ENCODE measurements around the gene ATP6V1C2. TPM values are rescaled to one million over a fixed set of nuclear protein-coding genes. Genes with fewer than 3 reads are reported as not detected.

Gene ATP6V1C2
- total and polyA plus RNA-seq, 4 donors: 0.13 to 2.5 (median 1.1) TPM

DNA sequence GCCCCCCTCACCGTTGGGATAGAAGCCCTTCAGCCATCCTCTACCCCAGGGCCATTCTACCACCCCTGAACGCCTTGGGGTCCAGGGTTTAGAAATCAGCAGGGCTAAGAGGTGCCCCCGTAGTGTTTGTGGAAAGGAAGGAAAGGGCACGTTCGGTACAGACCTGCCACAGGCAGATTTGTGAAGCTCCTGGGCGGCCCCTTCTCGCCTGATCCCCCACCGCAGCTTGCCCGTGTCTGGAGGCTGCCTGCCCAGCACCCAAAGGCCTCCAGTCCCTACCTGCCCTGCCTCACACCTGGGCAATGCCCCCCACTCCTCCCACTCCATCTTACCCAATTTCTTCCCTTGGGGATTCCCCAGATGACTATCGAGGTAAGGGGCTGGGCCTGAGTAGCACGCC, 21.2 kb downstream of the ATP6V1C2 start:
- intact Hi-C loops (cut with DNase I): no loop called here
- DNase-seq: no peak
- ATAC-seq (ENCODE audit: low FRiP score): peak; percentile 22
- H3K27me3 ChIP-seq (ENCODE audit: control insufficient read depth in 1 of 2, insufficient read depth in 2 of 2, low read length in 1 of 2): no peaks in the 10 kb centered on the region
- no peak overlapping the region for H3K4me3 ChIP-seq (ENCODE audit: low read length in 2 of 2)
- H3K27ac ChIP-seq (ENCODE audit: low read depth in 1 of 2, low read length in 2 of 2): no peak overlapping the region
- no peaks in the 10 kb centered on the region for H3K4me1 ChIP-seq (ENCODE audit: control insufficient read depth in 1 of 2, insufficient read depth in 2 of 2, low read length in 2 of 2)
- WGBS, 2 donors: 87 to 88% methylated on average over 11 of the region's 11 CpGs
- H3K36me3 ChIP-seq (ENCODE audit: control insufficient read depth in 1 of 2, insufficient read depth in 2 of 2, low read length in 1 of 2): no peaks in the 10 kb centered on the region
- no peaks in the 10 kb centered on the region for H3K9me3 ChIP-seq (ENCODE audit: control insufficient read depth, low read length)

DNA sequence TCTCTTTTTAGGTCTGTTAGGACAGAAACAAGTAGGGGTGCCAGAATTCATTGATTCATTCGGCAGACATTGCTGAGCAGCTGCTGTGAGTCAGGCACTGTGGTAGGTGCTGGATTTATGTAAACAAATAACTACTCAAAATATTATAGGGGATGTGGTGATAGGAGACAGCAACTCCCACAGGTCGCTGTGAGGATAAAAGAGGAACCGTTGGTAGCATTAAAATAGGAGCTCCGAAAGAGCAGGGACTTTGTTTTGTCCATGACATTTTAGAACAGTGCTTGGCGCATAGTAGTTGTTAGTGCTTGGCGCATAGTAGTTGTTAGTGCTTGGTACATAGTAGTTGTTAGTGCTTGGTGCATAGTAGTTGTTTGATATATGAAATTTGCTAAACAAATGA, 29.2 kb downstream of the ATP6V1C2 start:
- Histone ChIP-seq H3K27me3 (ENCODE audit: control insufficient read depth in 1 of 2, insufficient read depth in 2 of 2, low read length in 1 of 2) (no peaks in the 10 kb centered on the region), H3K9me3 (ENCODE audit: control insufficient read depth, low read length) (no peaks in the 10 kb centered on the region), H3K4me1 (ENCODE audit: control insufficient read depth in 1 of 2, insufficient read depth in 2 of 2, low read length in 2 of 2) (no peaks in the 10 kb centered on the region), H3K4me3 (ENCODE audit: low read length in 2 of 2) (no peak overlapping the region), H3K36me3 (ENCODE audit: control insufficient read depth in 1 of 2, insufficient read depth in 2 of 2, low read length in 1 of 2) (no peaks in the 10 kb centered on the region), H3K27ac (ENCODE audit: low read depth in 1 of 2, low read length in 2 of 2) (no peak overlapping the region)
- intact Hi-C loops (cut with DNase I): no loop called here
- DNase-seq (no peak), ATAC-seq (ENCODE audit: low FRiP score) (no peak)
- WGBS, 2 donors: 87 to 88% methylated on average over 6 of the region's 6 CpGs

DNA sequence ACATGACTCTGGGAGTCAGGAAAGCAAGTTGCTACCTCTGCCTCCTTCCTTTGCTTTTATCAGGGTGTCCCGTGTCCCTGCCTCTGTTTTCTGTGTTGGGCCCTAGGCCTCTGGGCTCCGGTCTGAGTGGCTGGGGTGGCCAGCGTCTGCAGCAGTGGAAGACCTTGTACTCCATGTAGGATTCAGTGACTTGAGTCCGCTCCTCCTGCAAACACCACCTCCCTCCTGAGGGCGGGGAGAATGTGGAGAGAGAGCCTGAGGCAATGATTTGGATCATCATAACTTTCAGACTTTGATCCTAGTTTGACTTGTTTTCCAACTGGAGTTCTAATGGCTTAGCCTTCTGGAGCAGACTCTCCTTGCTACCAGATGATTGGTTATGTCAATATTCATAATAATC, 30.8 kb downstream of the ATP6V1C2 start:
- no peaks in the 10 kb centered on the region for H3K27me3 ChIP-seq (ENCODE audit: control insufficient read depth in 1 of 2, insufficient read depth in 2 of 2, low read length in 1 of 2)
- 82 to 84% methylated on average over 5 of the region's 5 CpGs for WGBS, 2 donors
- ATAC-seq (ENCODE audit: low FRiP score): no peak
- peak in 1 of 2 donors; percentile 52 for DNase-seq
- H3K9me3 ChIP-seq (ENCODE audit: control insufficient read depth, low read length): no peaks in the 10 kb centered on the region
- intact Hi-C loops (cut with DNase I): no loop called here
- no peaks in the 10 kb centered on the region for H3K4me1 ChIP-seq (ENCODE audit: control insufficient read depth in 1 of 2, insufficient read depth in 2 of 2, low read length in 2 of 2)
- no peaks in the 10 kb centered on the region for H3K36me3 ChIP-seq (ENCODE audit: control insufficient read depth in 1 of 2, insufficient read depth in 2 of 2, low read length in 1 of 2)
- H3K27ac ChIP-seq (ENCODE audit: low read depth in 1 of 2, low read length in 2 of 2): no peak overlapping the region
- no peak overlapping the region for H3K4me3 ChIP-seq (ENCODE audit: low read length in 2 of 2)

DNA sequence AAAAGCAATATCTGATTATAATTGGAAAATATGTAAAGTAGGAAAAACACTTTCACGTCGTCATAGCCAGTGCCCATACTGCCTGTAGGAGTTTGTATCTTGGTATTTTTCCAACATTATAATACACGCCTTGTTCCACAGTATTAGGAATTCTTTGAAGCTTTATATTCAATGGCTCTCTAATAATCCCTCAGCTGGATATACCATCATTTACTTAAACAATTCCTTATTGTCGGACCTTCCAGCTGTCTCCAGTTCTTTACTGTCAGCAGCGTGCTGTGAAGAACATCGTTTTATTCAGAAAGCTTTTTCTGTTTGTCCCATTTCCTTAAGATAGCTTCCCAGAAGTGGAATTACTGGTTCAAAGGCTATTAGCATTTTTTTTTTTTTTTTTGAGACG, 31.7 kb downstream of the ATP6V1C2 start:
- no peaks in the 10 kb centered on the region for H3K4me1 ChIP-seq (ENCODE audit: control insufficient read depth in 1 of 2, insufficient read depth in 2 of 2, low read length in 2 of 2)
- DNase-seq: no peak
- H3K27me3 ChIP-seq (ENCODE audit: control insufficient read depth in 1 of 2, insufficient read depth in 2 of 2, low read length in 1 of 2): no peaks in the 10 kb centered on the region
- H3K9me3 ChIP-seq (ENCODE audit: control insufficient read depth, low read length): no peaks in the 10 kb centered on the region
- H3K27ac ChIP-seq (ENCODE audit: low read depth in 1 of 2, low read length in 2 of 2): no peak overlapping the region
- WGBS, 2 donors: 66 to 72% methylated on average over 7 of the region's 7 CpGs
- intact Hi-C loops (cut with DNase I): no loop called here
- ATAC-seq (ENCODE audit: low FRiP score): no peak
- no peak overlapping the region for H3K4me3 ChIP-seq (ENCODE audit: low read length in 2 of 2)
- H3K36me3 ChIP-seq (ENCODE audit: control insufficient read depth in 1 of 2, insufficient read depth in 2 of 2, low read length in 1 of 2): no peaks in the 10 kb centered on the region

DNA sequence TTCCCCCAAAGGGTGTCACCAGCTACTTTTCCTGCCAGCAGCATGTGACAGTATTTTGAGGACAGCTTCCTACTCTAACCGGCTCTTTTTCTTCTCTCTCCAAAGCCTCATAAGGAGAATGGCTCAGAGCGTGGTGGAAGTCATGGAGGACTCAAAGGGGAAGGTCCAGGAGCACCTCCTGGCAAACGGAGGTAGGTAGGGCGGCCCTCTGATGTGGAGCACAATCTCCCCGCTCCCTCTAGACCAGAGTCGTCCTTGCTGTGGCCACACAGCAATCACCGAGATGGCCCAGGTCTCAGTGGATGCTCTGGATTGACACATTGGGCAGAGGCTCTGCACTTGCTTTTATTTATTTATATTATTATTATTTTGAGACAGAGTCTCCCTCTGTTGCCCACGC, 32.4 kb downstream of the ATP6V1C2 start:
- no peak for ATAC-seq (ENCODE audit: low FRiP score)
- intact Hi-C loops (cut with DNase I): no loop called here
- H3K4me1 ChIP-seq (ENCODE audit: control insufficient read depth in 1 of 2, insufficient read depth in 2 of 2, low read length in 2 of 2): no peaks in the 10 kb centered on the region

DNA sequence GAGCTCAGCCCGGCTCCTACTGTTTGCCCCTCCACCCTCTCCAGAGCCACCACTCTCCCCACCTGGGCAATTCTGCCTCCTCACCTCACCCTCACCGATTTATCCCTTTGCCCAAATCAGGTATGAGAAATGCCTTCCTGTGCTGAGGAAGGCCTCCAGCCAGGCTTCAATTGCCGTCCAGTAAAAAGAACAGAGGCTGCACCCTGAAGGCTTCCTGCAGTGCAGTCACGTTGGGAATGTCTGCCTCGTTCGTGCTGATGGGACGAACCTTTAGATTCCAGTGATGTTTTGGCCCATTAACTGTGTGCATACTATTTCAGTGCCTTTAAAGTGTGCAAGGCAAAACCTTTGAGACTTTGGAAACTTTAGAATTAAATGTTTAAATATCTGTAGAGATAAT, 34.2 kb downstream of the ATP6V1C2 start:
- WGBS, 2 donors: 56% methylated on average over 7 of the region's 7 CpGs
- Histone ChIP-seq H3K27me3 (ENCODE audit: control insufficient read depth in 1 of 2, insufficient read depth in 2 of 2, low read length in 1 of 2) (no peaks in the 10 kb centered on the region), H3K9me3 (ENCODE audit: control insufficient read depth, low read length) (no peaks in the 10 kb centered on the region), H3K36me3 (ENCODE audit: control insufficient read depth in 1 of 2, insufficient read depth in 2 of 2, low read length in 1 of 2) (no peaks in the 10 kb centered on the region), H3K4me3 (ENCODE audit: low read length in 2 of 2) (no peak overlapping the region), H3K4me1 (ENCODE audit: control insufficient read depth in 1 of 2, insufficient read depth in 2 of 2, low read length in 2 of 2) (no peaks in the 10 kb centered on the region), H3K27ac (ENCODE audit: low read depth in 1 of 2, low read length in 2 of 2) (no peak overlapping the region)
- intact Hi-C loops (cut with DNase I): no loop called here
- DNase-seq (no peak), ATAC-seq (ENCODE audit: low FRiP score) (no peak)

More for the DNA sequence above, 32.4 kb downstream of the ATP6V1C2 start:
- no peak overlapping the region for H3K27ac ChIP-seq (ENCODE audit: low read depth in 1 of 2, low read length in 2 of 2)
- H3K36me3 ChIP-seq (ENCODE audit: control insufficient read depth in 1 of 2, insufficient read depth in 2 of 2, low read length in 1 of 2): no peaks in the 10 kb centered on the region
- H3K27me3 ChIP-seq (ENCODE audit: control insufficient read depth in 1 of 2, insufficient read depth in 2 of 2, low read length in 1 of 2): no peaks in the 10 kb centered on the region
- H3K9me3 ChIP-seq (ENCODE audit: control insufficient read depth, low read length): no peaks in the 10 kb centered on the region
- WGBS, 2 donors: 84 to 86% methylated on average over 8 of the region's 8 CpGs
- peak in 1 of 2 donors; percentile 43 for DNase-seq
- no peak overlapping the region for H3K4me3 ChIP-seq (ENCODE audit: low read length in 2 of 2)

DNA sequence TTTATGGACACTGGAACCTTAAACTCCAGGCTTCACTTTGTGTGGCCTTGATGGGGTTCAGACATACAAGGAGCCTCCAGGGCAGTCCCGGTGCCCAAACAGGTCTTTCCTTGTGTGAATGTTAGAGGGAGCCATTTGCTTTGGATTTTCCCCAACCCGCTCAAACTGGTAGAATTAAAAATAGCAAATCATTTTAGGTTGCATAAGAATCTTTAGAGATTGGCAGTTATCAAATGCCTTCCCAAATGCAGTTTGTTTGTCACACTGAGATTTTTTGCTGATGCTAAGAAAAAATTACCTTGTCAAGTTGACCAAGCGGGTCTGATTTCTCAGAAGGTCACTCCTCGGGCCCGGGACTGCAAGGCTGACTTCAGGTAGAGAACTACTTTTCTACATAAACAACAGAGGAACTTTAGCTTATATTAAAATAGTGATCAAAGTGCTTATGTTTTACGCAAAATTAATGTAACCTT, 36.4 kb downstream of the ATP6V1C2 start:
- WGBS, 2 donors: 92 to 93% methylated on average over 6 of the region's 6 CpGs
- no peak overlapping the region for H3K27ac ChIP-seq (ENCODE audit: low read depth in 1 of 2, low read length in 2 of 2)
- ATAC-seq (ENCODE audit: low FRiP score) (no peak), DNase-seq (no peak)
- H3K4me1 ChIP-seq (ENCODE audit: control insufficient read depth in 1 of 2, insufficient read depth in 2 of 2, low read length in 2 of 2): no peaks in the 10 kb centered on the region
- H3K9me3 ChIP-seq (ENCODE audit: control insufficient read depth, low read length): no peaks in the 10 kb centered on the region
- H3K27me3 ChIP-seq (ENCODE audit: control insufficient read depth in 1 of 2, insufficient read depth in 2 of 2, low read length in 1 of 2): no peaks in the 10 kb centered on the region
- no peak overlapping the region for H3K4me3 ChIP-seq (ENCODE audit: low read length in 2 of 2)
- intact Hi-C loops (cut with DNase I): no loop called here
- H3K36me3 ChIP-seq (ENCODE audit: control insufficient read depth in 1 of 2, insufficient read depth in 2 of 2, low read length in 1 of 2): no peaks in the 10 kb centered on the region

DNA sequence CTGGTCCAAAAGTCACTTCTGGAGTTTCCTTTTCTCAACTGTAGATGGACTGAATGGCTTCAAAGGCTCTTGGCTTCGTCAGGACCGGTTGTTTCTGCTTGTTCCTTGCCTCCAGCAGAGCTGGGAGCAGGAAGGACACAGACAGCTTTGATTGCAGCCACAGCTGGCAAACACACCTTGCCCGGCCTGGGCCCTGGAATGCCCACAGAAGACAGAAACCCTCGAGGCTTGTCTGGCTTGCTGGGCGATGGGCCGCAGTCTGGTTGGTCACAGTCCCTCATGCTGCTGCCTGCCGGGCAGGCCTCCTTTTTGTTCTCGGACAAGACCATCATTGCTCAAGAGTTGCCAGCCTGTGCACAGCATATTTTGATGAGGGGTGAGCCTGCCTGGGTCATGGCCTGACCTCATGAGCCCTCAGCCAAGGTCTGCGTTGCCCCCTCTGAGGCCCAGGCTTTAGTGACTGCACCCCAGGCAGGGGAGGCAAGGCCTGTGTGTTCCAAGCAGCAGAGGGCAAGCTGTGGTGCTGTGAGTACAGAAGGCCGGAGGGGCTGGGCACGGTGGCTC, 37.8 kb downstream of the ATP6V1C2 start:
- no peak for ATAC-seq (ENCODE audit: low FRiP score)

DNA sequence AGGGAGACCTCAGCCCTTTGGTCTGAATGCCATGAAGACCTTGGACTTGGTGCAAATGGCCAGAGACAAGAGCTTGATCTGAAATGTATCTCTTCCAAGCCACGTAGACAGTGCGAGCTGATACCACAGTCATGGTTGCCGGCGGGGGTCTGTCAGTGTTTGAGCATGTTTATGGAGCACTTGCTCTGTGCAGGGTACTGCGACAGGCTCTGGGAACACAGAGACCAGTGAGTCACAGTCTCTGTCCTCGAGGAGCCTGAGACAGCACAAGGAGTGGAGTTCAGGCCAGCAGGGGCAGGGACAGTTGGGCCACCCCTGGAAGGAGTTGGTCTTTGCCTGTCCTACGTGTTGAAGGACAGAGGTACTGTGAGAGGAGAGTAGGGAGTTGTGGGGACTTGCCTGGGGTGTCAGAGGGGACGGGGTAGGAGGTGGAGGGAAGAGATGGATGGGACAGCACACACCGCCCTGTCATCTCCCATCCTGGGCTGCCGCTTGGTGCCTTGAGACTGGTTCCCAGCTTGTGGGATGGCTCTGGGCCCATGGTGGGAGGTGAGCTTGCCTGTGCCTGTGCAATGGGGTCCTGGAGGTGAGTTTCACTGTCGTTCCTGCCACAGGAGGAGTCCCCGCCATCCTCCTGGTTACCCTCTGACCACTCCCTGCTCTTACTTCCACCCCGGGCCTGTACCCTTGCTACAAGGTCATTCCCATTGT, 39.5 kb downstream of the ATP6V1C2 start:
- H3K27me3 ChIP-seq (ENCODE audit: control insufficient read depth in 1 of 2, insufficient read depth in 2 of 2, low read length in 1 of 2): no peaks in the 10 kb centered on the region
- 88 to 90% methylated on average over 13 of the region's 13 CpGs for WGBS, 2 donors
- intact Hi-C loops (cut with DNase I): no loop called here
- no peaks in the 10 kb centered on the region for H3K9me3 ChIP-seq (ENCODE audit: control insufficient read depth, low read length)
- no peak overlapping the region for H3K27ac ChIP-seq (ENCODE audit: low read depth in 1 of 2, low read length in 2 of 2)
- no peaks in the 10 kb centered on the region for H3K4me1 ChIP-seq (ENCODE audit: control insufficient read depth in 1 of 2, insufficient read depth in 2 of 2, low read length in 2 of 2)
- DNase-seq (peak in 1 of 2 donors; percentile 63), ATAC-seq (ENCODE audit: low FRiP score) (no peak)
- H3K4me3 ChIP-seq (ENCODE audit: low read length in 2 of 2): no peak overlapping the region
- H3K36me3 ChIP-seq (ENCODE audit: control insufficient read depth in 1 of 2, insufficient read depth in 2 of 2, low read length in 1 of 2): no peaks in the 10 kb centered on the region

More for the DNA sequence above, 37.8 kb downstream of the ATP6V1C2 start:
- 89 to 91% methylated on average over 11 of the region's 11 CpGs for WGBS, 2 donors
- Histone ChIP-seq H3K27ac (ENCODE audit: low read depth in 1 of 2, low read length in 2 of 2) (no peak overlapping the region), H3K4me1 (ENCODE audit: control insufficient read depth in 1 of 2, insufficient read depth in 2 of 2, low read length in 2 of 2) (no peaks in the 10 kb centered on the region), H3K4me3 (ENCODE audit: low read length in 2 of 2) (no peak overlapping the region), H3K36me3 (ENCODE audit: control insufficient read depth in 1 of 2, insufficient read depth in 2 of 2, low read length in 1 of 2) (no peaks in the 10 kb centered on the region), H3K9me3 (ENCODE audit: control insufficient read depth, low read length) (no peaks in the 10 kb centered on the region), H3K27me3 (ENCODE audit: control insufficient read depth in 1 of 2, insufficient read depth in 2 of 2, low read length in 1 of 2) (no peaks in the 10 kb centered on the region)
- intact Hi-C loops (cut with DNase I): no loop called here
- DNase-seq: peak in 1 of 2 donors; percentile 68

All from aorta (tissue), 5 donors.